Ishikawa (cell line): Measurements from ENCODE around the gene GTPBP4.

Experiments used
- CREB1 ChIP-seq: IDR thresholded peaks from 2 replicates; pipeline ENCODE4 v1.6.1; 2012; ENCODE audit warnings: low read depth
- EP300 ChIP-seq: IDR thresholded peaks from 2 replicates; pipeline ENCODE4 v1.6.1; 2012; ENCODE audit warnings: borderline replicate concordance
- FOXM1 ChIP-seq: IDR thresholded peaks from 2 replicates; pipeline ENCODE4 v1.6.1; 2012; ENCODE audit warnings: low read depth, borderline replicate concordance
- TAF1 ChIP-seq: IDR thresholded peaks from 2 replicates; pipeline ENCODE4 v1.6.1; 2012; ENCODE audit warnings: low read depth, mild to moderate bottlenecking
- TEAD4 ChIP-seq: IDR thresholded peaks from 2 replicates; pipeline ENCODE4 v1.6.1; 2012
- YY1 ChIP-seq: IDR thresholded peaks from 2 replicates; pipeline ENCODE4 v1.6.1; 2012; ENCODE audit warnings: low read depth
- ZBTB7A ChIP-seq: IDR thresholded peaks from 2 replicates; pipeline ENCODE4 v1.6.1; 2012; ENCODE audit warnings: low read depth
- TF ChIP-seq, protein P1 (sequence below): IDR thresholded peaks from 2 replicates; pipeline ENCODE4 v1.6.1; 2012
- TF ChIP-seq, protein P2 (sequence below): IDR thresholded peaks from 2 replicates; pipeline ENCODE4 v1.6.1; 2012
- TF ChIP-seq, protein P3 (sequence below): IDR thresholded peaks from 2 replicates; pipeline ENCODE4 v1.6.1; 2012; ENCODE audit warnings: low read depth, mild to moderate bottlenecking

- TF ChIP-seq ZBTB7A (no peak), YY1 (no peak), CREB1 (no peak), EP300 (no peak), FOXM1 (no peak), TEAD4 (no peak), TAF1 (no peak)
- TF ChIP-seq, protein P1, sequence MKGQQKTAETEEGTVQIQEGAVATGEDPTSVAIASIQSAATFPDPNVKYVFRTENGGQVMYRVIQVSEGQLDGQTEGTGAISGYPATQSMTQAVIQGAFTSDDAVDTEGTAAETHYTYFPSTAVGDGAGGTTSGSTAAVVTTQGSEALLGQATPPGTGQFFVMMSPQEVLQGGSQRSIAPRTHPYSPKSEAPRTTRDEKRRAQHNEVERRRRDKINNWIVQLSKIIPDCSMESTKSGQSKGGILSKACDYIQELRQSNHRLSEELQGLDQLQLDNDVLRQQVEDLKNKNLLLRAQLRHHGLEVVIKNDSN: no peak
- TF ChIP-seq, protein P2, sequence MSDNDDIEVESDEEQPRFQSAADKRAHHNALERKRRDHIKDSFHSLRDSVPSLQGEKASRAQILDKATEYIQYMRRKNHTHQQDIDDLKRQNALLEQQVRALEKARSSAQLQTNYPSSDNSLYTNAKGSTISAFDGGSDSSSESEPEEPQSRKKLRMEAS: no peak
- TF ChIP-seq, protein P3, sequence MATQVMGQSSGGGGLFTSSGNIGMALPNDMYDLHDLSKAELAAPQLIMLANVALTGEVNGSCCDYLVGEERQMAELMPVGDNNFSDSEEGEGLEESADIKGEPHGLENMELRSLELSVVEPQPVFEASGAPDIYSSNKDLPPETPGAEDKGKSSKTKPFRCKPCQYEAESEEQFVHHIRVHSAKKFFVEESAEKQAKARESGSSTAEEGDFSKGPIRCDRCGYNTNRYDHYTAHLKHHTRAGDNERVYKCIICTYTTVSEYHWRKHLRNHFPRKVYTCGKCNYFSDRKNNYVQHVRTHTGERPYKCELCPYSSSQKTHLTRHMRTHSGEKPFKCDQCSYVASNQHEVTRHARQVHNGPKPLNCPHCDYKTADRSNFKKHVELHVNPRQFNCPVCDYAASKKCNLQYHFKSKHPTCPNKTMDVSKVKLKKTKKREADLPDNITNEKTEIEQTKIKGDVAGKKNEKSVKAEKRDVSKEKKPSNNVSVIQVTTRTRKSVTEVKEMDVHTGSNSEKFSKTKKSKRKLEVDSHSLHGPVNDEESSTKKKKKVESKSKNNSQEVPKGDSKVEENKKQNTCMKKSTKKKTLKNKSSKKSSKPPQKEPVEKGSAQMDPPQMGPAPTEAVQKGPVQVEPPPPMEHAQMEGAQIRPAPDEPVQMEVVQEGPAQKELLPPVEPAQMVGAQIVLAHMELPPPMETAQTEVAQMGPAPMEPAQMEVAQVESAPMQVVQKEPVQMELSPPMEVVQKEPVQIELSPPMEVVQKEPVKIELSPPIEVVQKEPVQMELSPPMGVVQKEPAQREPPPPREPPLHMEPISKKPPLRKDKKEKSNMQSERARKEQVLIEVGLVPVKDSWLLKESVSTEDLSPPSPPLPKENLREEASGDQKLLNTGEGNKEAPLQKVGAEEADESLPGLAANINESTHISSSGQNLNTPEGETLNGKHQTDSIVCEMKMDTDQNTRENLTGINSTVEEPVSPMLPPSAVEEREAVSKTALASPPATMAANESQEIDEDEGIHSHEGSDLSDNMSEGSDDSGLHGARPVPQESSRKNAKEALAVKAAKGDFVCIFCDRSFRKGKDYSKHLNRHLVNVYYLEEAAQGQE: no peak
These were observed 689 bp upstream of the GTPBP4 start for GRCh38 chr10:987620-987869.
